OCI-LY3 (cell line): ENCODE results near the gene NES.

Experiments
- EZH2phosphoT487 ChIP-seq: fragments of 200-600 bp; shearing (Covaris generic); IDR thresholded peaks from 2 replicates; pipeline ENCODE4 v1.6.1; 2018; ENCODE audit warnings: antibody characterized with exemption, mixed run types, low read depth
- TF ChIP-seq, protein P1 (sequence below): fragments of 200-600, 300-600 bp; sonication (generic); IDR thresholded peaks from 2 replicates; pipeline ENCODE4 v1.5.1; 2014; ENCODE audit warnings: antibody characterized with exemption, low read length, low read depth

DNA sequence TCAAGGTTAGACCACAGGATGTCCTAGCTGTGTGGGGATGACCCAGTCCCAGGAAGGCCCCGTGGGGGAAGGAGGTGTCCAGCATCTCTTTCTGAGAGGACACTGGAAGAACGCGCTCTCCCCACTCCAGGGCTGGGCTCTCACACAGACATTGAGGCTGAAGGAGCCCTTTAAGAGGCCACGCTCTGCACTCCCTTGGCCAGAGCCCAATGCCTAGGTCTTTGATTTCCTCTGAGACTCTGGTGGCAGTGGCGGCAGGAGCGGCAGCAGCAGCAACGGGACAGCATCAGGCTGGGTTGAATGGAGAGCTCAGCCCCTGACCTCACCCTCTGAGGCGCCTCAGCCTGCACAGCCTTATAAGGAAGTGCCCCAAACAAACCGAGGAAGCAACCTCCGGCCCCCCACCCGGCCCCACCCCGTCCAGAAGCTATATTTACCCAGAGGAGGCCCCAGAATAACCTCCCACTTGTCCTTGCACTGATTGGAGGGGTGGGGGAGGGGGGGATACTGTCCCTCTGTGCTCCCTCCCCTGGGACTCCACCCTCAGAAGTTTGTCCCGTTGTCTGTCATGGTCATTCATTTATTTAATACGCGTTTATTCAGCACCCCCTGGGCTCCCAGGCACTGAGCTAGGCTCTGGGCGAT is 12.3 kb downstream of the NES start:
- TF ChIP-seq, protein P1, sequence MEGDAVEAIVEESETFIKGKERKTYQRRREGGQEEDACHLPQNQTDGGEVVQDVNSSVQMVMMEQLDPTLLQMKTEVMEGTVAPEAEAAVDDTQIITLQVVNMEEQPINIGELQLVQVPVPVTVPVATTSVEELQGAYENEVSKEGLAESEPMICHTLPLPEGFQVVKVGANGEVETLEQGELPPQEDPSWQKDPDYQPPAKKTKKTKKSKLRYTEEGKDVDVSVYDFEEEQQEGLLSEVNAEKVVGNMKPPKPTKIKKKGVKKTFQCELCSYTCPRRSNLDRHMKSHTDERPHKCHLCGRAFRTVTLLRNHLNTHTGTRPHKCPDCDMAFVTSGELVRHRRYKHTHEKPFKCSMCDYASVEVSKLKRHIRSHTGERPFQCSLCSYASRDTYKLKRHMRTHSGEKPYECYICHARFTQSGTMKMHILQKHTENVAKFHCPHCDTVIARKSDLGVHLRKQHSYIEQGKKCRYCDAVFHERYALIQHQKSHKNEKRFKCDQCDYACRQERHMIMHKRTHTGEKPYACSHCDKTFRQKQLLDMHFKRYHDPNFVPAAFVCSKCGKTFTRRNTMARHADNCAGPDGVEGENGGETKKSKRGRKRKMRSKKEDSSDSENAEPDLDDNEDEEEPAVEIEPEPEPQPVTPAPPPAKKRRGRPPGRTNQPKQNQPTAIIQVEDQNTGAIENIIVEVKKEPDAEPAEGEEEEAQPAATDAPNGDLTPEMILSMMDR: no peak
- TF ChIP-seq EZH2phosphoT487: no peak
